Measurements from ENCODE around the gene GRIN2A. TPM values are rescaled to one million over a fixed set of nuclear protein-coding genes. Genes with fewer than 3 reads are reported as not detected.

GRIN2A gene
- total RNA-seq, 1 donor from 2014 or later: 10.9 TPM

DNA sequence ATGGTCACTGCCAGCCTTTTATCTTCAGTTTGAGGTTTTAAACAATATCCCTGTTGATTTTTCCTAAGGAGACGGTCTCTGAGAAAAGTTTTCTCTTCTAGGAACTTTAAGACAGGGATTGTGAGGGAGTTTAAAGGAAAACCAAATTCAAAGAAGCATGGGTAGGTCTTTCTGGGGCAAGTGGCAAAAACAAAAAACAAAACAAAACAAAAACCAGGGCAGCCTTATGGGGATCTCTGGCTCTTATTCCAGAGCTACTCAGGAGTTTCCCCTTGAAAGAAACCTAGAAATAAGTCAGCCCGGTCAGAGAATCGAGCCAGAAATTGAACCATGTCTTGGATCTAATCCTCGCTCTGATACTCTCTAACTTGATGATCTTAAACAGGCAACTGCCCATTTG, 424.5 kb downstream of the GRIN2A start:
- DNase-seq: no peak

- DNase-seq: no peak
Measured at GRCh38 chr16:9756434-9756833, 425.8 kb downstream of the GRIN2A start.

DNA sequence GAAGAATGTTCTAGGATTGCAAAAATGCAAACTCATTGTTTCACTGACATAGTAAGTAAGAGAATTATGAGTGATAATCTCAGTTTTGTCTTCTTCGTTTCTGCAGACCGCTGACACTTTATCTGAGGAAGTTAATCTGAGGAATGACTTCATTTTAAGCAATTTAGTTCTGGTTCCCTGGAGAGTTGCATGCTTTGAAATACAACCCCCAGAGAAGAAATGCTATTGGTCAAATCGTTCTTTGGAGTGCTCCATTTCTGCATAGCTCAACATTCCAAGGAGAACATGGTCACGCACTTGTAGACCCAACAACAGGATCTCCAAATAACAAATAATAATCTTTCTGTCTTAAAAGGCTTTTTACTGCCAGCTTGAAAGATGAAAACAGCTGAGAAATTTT, 427.1 kb downstream of the GRIN2A start:
- DNase-seq: no peak

- no peak for DNase-seq
Measured at GRCh38 chr16:9741776-9742175, 440.5 kb downstream of the GRIN2A start.

DNA sequence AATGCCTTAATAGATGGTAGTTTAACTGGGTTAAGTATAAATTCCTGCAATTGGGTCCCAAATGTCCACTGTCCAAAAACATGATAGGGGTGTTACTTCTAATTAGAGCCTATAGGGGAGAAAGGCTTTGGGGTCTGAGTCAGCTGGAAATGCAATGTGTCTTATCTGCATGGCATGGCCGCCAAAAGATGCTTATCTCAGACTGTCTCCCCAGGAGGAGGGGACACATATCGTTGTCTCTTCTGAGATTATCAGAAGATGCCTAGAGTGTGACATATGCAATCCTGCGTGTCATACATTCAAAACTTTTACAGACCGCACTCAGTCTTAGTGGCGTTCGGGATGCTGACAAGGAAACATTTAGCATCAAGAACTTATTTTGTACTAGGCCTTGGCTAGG, 442.9 kb downstream of the GRIN2A start:
- no peak for DNase-seq

- DNase-seq: no peak
Measured at GRCh38 chr16:9738690-9739089, 443.5 kb downstream of the GRIN2A start.

DNA sequence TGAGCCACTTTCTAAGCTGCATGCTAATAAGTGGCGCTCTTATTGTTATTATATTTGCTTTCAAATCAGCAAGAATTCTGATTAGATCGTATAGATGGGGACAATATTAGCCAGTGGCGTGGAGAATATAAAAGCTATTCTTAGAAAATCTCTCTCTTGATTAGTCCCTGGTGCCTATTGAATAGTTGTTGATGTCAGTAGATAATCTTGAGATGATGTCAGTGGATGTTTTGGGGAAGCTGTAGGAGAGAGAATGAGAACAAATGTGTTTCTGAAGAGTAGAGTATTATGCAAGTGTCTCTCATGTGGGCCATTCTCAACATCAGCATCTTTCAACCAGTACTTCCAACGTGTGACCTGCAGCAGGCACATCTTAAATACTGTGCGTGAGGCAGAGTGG, 445.7 kb downstream of the GRIN2A start:
- DNase-seq: no peak

- DNase-seq: no peak
Measured at GRCh38 chr16:9723136-9723535, 459.1 kb downstream of the GRIN2A start.

- no peak for DNase-seq
Measured at GRCh38 chr16:9713907-9714306, 468.3 kb downstream of the GRIN2A start.

DNA sequence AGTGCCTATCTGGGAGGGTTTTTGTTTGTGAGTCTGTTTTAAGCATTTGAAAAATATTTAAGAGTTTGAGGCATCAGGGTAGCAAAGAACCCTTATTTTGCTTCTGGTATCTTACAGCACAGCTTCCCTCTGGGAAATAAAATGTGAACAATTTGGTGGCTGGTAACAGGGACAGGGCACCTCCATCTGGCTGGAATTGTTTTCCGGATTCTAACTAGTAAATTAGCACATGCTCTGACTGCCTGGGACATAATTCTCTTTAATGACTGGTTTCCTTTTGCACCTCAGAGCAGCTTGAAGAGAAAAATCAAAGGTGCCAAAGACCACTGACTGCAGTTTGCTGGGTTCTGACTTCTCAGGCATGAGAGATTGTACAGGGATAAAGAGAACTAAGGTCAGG, 469.1 kb downstream of the GRIN2A start:
- DNase-seq: no peak

DNA sequence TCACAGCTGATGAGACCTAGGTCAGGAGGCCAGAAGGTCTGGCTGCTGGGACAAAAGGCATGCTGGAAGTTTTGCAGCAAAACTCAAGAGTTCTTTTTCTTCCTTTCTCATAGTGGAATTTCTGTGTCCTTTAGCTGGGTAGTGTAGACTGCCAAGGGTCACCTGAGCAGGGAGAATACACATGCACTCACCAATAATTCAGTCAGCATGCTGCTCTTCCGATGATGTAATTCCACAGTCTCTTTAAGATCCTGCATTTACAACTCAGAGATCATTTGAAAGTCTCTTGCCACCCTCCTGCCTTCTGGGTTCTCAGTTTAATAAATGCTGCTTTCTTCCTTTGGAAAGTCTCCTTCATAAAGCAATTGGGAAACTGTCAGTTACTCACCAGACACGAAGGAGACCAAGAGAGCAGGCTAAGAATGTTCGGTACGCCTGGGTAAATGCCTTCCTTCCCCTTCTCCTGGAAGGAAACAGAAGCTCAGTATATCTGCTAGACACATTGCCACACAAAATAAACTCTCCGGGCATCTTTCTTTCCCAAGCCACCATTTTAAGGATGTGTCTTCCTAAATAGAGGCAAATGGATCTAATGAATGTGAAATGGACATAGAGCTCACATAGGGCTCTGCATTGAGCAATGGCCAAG, 473.1 kb downstream of the GRIN2A start:
- no peak for DNase-seq

DNA sequence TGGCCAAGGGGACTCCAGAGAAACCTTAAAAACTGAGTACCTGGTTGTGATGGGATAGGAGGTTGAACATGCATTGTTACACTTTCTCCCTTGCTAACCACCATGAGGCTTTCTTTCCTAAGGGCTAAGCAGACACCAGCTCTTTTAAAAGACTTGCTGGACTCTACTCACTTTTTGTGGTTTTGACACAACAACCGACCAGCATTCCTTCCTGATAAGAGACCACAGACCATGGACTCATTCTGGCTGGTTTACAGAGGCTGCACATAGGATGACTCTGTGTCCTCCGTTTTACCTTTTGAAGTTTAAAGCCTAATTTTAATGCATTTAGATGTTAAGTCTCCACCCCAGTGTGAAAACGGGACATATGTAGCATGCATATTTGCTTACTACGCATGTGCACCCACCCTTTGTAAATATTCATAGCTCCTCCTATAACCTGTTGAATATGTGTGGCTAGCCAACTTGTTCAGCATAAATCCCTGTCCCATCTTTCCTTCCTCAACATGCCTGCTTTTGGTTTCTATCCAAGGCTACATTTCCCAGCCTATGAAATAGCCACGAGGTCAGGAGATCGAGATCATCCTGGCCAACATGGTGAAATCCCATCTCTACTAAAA, 475.9 kb downstream of the GRIN2A start:
- DNase-seq: no peak

- DNase-seq: no peak
Measured at GRCh38 chr16:9703731-9704130, 478.5 kb downstream of the GRIN2A start.

Small RNAs within 50 kb of the gene (small RNA-seq; reads per million reads assigned to genes)
- not detected for gene RN7SL493P

Other genes with a start within 250 kb of the GRIN2A start
- gene ATF7IP2, start 203.6 kb upstream of the GRIN2A start, total RNA-seq: 14.8 TPM